ENCODE results near the gene SNRNP25.
A peak's percentile ranks its signal among the peaks of the same experiment; 100 is the strongest.

The SNRNP25 gene

DNA sequence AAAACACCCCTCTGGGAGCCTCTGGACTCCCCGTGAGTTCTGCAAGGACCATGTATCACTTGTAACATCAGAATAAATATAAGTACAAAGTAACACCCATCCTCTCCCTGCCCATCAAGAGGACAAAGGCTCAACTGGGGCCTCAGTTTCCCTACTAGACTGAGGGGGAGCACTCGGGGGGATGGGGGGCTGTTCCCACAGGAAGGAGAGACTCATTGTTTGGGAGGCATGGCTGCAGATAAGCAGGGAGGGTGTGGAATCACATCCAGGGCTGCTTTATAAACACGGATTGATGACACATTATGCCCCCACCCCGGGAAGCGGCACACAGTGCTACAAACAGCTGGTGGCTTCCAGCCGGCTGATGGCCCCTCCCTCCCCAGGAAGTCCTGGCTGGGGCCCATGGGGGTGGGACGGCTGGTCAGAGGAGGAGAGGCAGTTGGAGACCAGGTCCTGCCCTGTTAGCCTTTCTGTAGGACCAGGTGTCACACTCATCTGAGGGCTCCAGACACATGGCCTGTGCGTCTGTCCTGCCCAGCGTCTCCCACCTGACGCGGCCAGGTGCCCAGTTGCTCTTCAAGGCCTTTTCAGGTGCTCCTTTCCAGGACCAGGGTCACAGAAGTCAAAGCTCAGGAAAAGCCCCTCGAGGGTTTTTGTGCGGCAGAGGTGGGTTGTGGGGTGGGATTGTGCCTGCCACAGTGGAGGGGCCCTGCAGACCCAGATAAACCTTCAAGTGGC, 23.1 kb downstream of the SNRNP25 start (continued):
- no peak for TF ChIP-seq MEIS1 (CRISPR knock-in tag; IDR thresholded peaks at IDR 0.05; ENCODE audit: borderline replicate concordance)
- TF ChIP-seq ZFP41 (tag by site-specific recombination; IDR thresholded peaks at IDR 0.05; ENCODE audit: borderline replicate concordance): no peak
- no peak for TF ChIP-seq ZNF677 (tag by site-specific recombination; IDR thresholded peaks at IDR 0.05)
- TF ChIP-seq, protein P1, sequence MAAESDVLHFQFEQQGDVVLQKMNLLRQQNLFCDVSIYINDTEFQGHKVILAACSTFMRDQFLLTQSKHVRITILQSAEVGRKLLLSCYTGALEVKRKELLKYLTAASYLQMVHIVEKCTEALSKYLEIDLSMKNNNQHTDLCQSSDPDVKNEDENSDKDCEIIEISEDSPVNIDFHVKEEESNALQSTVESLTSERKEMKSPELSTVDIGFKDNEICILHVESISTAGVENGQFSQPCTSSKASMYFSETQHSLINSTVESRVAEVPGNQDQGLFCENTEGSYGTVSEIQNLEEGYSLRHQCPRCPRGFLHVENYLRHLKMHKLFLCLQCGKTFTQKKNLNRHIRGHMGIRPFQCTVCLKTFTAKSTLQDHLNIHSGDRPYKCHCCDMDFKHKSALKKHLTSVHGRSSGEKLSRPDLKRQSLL (tag by site-specific recombination; IDR thresholded peaks at IDR 0.05): no peak
- peak; percentile 37; the same call in 1 of the 2 replicates for TF ChIP-seq KLF8 (tag by site-specific recombination; IDR thresholded peaks at IDR 0.05)
- no peak for TF ChIP-seq ZNF555 (tag by site-specific recombination; conservative IDR thresholded peaks at IDR 0.05)
- TF ChIP-seq ZNF341 (tag by site-specific recombination; IDR thresholded peaks at IDR 0.05; ENCODE audit: low read depth): peak; percentile 63
- TF ChIP-seq GLI4 (tag by site-specific recombination; IDR thresholded peaks at IDR 0.05): no peak
- no peak for TF ChIP-seq ZNF416 (tag by site-specific recombination; IDR thresholded peaks at IDR 0.05)
- TF ChIP-seq ZNF292 (tag by site-specific recombination; IDR thresholded peaks at IDR 0.05; ENCODE audit: borderline replicate concordance, low read depth): no peak
- TF ChIP-seq SCRT1 (tag by site-specific recombination; IDR thresholded peaks at IDR 0.05; ENCODE audit: borderline replicate concordance): no peak
- no peak for TF ChIP-seq ZNF529 (tag by site-specific recombination; IDR thresholded peaks at IDR 0.05; ENCODE audit: insufficient replicate concordance)
- no peak for TF ChIP-seq ZNF768 (tag by site-specific recombination; IDR thresholded peaks at IDR 0.05)
- TF ChIP-seq KLF10 (tag by site-specific recombination; IDR thresholded peaks at IDR 0.05): peak; percentile 79; the same call in 1 of the 2 replicates
- TF ChIP-seq ZNF266 (tag by site-specific recombination; IDR thresholded peaks at IDR 0.05; ENCODE audit: low read depth): no peak
- TF ChIP-seq ZNF169 (tag by site-specific recombination; IDR thresholded peaks at IDR 0.05): no peak
- TF ChIP-seq ZNF302 (tag by site-specific recombination; IDR thresholded peaks at IDR 0.05; ENCODE audit: low read depth): no peak
- TF ChIP-seq, protein P2, sequence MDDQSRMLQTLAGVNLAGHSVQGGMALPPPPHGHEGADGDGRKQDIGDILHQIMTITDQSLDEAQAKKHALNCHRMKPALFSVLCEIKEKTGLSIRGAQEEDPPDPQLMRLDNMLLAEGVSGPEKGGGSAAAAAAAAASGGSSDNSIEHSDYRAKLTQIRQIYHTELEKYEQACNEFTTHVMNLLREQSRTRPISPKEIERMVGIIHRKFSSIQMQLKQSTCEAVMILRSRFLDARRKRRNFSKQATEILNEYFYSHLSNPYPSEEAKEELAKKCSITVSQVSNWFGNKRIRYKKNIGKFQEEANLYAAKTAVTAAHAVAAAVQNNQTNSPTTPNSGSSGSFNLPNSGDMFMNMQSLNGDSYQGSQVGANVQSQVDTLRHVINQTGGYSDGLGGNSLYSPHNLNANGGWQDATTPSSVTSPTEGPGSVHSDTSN (CRISPR knock-in tag; IDR thresholded peaks at IDR 0.05): no peak
- 0 out of 2 replicates have a peak, but pooled peaks have one; percentile 34 for TF ChIP-seq IKZF3 (tag by site-specific recombination; IDR thresholded peaks at IDR 0.05)
- TF ChIP-seq, protein P3, sequence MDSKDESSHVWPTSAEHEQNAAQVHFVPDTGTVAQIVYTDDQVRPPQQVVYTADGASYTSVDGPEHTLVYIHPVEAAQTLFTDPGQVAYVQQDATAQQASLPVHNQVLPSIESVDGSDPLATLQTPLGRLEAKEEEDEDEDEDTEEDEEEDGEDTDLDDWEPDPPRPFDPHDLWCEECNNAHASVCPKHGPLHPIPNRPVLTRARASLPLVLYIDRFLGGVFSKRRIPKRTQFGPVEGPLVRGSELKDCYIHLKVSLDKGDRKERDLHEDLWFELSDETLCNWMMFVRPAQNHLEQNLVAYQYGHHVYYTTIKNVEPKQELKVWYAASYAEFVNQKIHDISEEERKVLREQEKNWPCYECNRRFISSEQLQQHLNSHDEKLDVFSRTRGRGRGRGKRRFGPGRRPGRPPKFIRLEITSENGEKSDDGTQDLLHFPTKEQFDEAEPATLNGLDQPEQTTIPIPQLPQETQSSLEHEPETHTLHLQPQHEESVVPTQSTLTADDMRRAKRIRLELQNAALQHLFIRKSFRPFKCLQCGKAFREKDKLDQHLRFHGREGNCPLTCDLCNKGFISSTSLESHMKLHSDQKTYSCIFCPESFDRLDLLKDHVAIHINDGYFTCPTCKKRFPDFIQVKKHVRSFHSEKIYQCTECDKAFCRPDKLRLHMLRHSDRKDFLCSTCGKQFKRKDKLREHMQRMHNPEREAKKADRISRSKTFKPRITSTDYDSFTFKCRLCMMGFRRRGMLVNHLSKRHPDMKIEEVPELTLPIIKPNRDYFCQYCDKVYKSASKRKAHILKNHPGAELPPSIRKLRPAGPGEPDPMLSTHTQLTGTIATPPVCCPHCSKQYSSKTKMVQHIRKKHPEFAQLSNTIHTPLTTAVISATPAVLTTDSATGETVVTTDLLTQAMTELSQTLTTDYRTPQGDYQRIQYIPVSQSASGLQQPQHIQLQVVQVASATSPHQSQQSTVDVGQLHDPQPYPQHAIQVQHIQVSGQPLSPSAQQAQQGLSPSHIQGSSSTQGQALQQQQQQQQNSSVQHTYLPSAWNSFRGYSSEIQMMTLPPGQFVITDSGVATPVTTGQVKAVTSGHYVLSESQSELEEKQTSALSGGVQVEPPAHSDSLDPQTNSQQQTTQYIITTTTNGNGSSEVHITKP (tag by site-specific recombination; IDR thresholded peaks at IDR 0.05): no peak; the same call in none of the 2 replicates
- TF ChIP-seq, protein P4, sequence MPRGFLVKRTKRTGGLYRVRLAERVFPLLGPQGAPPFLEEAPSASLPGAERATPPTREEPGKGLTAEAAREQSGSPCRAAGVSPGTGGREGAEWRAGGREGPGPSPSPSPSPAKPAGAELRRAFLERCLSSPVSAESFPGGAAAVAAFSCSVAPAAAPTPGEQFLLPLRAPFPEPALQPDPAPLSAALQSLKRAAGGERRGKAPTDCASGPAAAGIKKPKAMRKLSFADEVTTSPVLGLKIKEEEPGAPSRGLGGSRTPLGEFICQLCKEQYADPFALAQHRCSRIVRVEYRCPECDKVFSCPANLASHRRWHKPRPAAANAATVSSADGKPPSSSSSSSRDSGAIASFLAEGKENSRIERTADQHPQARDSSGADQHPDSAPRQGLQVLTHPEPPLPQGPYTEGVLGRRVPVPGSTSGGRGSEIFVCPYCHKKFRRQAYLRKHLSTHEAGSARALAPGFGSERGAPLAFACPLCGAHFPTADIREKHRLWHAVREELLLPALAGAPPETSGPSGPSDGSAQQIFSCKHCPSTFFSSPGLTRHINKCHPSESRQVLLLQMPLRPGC (tag by site-specific recombination; IDR thresholded peaks at IDR 0.05): 0 out of 2 replicates have a peak, but pooled peaks have one; percentile 32
- peak; percentile 83 for TF ChIP-seq GLIS1 (tag by site-specific recombination; IDR thresholded peaks at IDR 0.05)
- no peak for TF ChIP-seq ZNF174 (tag by site-specific recombination; IDR thresholded peaks at IDR 0.05)
- no peak for TF ChIP-seq KLF7 (tag by site-specific recombination; IDR thresholded peaks at IDR 0.05; ENCODE audit: borderline replicate concordance)
- TF ChIP-seq, protein P5, sequence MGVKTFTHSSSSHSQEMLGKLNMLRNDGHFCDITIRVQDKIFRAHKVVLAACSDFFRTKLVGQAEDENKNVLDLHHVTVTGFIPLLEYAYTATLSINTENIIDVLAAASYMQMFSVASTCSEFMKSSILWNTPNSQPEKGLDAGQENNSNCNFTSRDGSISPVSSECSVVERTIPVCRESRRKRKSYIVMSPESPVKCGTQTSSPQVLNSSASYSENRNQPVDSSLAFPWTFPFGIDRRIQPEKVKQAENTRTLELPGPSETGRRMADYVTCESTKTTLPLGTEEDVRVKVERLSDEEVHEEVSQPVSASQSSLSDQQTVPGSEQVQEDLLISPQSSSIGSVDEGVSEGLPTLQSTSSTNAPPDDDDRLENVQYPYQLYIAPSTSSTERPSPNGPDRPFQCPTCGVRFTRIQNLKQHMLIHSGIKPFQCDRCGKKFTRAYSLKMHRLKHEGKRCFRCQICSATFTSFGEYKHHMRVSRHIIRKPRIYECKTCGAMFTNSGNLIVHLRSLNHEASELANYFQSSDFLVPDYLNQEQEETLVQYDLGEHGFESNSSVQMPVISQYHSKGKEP (tag by site-specific recombination; IDR thresholded peaks at IDR 0.05): no peak
- no peak for TF ChIP-seq ZNF16 (tag by site-specific recombination; IDR thresholded peaks at IDR 0.05; ENCODE audit: low read depth)
- no peak for TF ChIP-seq ZNF155 (tag by site-specific recombination; IDR thresholded peaks at IDR 0.05)
- TF ChIP-seq GFI1B (tag by site-specific recombination; IDR thresholded peaks at IDR 0.05): peak; percentile 4; the same call in 1 of the 2 replicates
- peak; percentile 46; the same call in 1 of the 2 replicates for TF ChIP-seq WT1 (tag by site-specific recombination; IDR thresholded peaks at IDR 0.05)
- TF ChIP-seq GLIS2 (tag by site-specific recombination; IDR thresholded peaks at IDR 0.05): peak; percentile 59
- no peak for TF ChIP-seq ZNF133 (tag by site-specific recombination; IDR thresholded peaks at IDR 0.05)
- no peak for TF ChIP-seq ZNF558 (tag by site-specific recombination; IDR thresholded peaks at IDR 0.05)
